WTC11 (cell line): ENCODE data around the gene ANKFN1.

Source experiments
- GABPB1 ChIP-seq: sonication (generic); formaldehyde crosslinking; IDR thresholded peaks from 2 replicates; pipeline ENCODE4 v1.8.1; 2023; ENCODE audit warnings: mild to moderate bottlenecking, missing genetic modification reagents
- NFYB ChIP-seq: sonication (generic); formaldehyde crosslinking; conservative IDR thresholded peaks from 2 replicates; pipeline ENCODE4 v1.8.0; 2022; ENCODE audit warnings: low read depth, missing genetic modification reagents
- SP1 ChIP-seq: sonication (generic); formaldehyde crosslinking; conservative IDR thresholded peaks from 2 replicates; pipeline ENCODE4 v1.8.1; 2022; ENCODE audit warnings: missing genetic modification reagents
- TP53 ChIP-seq: sonication (generic); formaldehyde crosslinking; IDR thresholded peaks from 2 replicates; pipeline ENCODE4 v1.8.1; 2023; ENCODE audit warnings: mild to moderate bottlenecking, missing genetic modification reagents
- ZNF263 ChIP-seq: sonication (generic); formaldehyde crosslinking; IDR thresholded peaks from 2 replicates; pipeline ENCODE4 v1.8.1; 2022; ENCODE audit warnings: low read depth, mild to moderate bottlenecking, moderate library complexity, missing genetic modification reagents
- TF ChIP-seq, protein P1 (sequence below): fragments of 200-600 bp; IDR thresholded peaks from 2 replicates; pipeline ENCODE4 v1.8.0; 2022; ENCODE audit warnings: antibody characterized with exemption
- TF ChIP-seq, protein P2 (sequence below): sonication (generic); formaldehyde crosslinking; IDR thresholded peaks from 2 replicates; pipeline ENCODE4 v1.8.1; 2023; ENCODE audit warnings: mild to moderate bottlenecking, missing genetic modification reagents
- TF ChIP-seq, protein P3 (sequence below): fragments of 250-450 bp; sonication (Bioruptor Pico); conservative IDR thresholded peaks from 2 replicates; pipeline ENCODE4 v1.9.0; 2021; ENCODE audit warnings: mild to moderate bottlenecking
- TF ChIP-seq, protein P4 (sequence below): sonication (generic); formaldehyde crosslinking; IDR thresholded peaks from 2 replicates; pipeline ENCODE4 v1.8.1; 2023; ENCODE audit warnings: mild to moderate bottlenecking, missing genetic modification reagents, borderline replicate concordance

DNA sequence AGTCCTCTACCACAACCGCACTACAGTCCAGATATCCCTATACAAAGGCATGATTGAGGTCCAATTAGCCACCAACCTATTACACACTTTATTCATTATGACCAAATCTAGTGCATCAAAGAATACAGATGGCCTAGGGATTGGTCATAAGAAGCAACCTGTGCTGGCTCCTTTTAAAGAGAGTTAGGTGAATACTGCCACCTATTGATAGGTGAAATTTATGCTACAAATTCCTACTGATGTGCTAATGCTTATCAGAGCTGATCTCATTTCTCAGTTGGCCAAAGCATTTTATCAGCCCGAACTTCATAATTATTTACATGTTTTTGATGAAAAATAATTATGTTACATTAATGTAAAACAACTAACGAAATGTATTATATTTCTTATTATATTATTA lies 166.3 kb downstream of the ANKFN1 start:
- TF ChIP-seq, protein P1, sequence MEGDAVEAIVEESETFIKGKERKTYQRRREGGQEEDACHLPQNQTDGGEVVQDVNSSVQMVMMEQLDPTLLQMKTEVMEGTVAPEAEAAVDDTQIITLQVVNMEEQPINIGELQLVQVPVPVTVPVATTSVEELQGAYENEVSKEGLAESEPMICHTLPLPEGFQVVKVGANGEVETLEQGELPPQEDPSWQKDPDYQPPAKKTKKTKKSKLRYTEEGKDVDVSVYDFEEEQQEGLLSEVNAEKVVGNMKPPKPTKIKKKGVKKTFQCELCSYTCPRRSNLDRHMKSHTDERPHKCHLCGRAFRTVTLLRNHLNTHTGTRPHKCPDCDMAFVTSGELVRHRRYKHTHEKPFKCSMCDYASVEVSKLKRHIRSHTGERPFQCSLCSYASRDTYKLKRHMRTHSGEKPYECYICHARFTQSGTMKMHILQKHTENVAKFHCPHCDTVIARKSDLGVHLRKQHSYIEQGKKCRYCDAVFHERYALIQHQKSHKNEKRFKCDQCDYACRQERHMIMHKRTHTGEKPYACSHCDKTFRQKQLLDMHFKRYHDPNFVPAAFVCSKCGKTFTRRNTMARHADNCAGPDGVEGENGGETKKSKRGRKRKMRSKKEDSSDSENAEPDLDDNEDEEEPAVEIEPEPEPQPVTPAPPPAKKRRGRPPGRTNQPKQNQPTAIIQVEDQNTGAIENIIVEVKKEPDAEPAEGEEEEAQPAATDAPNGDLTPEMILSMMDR = peak; percentile 42; the same call in 1 of the 2 replicates
- TF ChIP-seq NFYB (CRISPR knock-in tag) (no peak), SP1 (CRISPR knock-in tag) (no peak), TP53 (CRISPR knock-in tag) (no peak), ZNF263 (CRISPR knock-in tag) (no peak), GABPB1 (CRISPR knock-in tag) (no peak)
- TF ChIP-seq, protein P2, sequence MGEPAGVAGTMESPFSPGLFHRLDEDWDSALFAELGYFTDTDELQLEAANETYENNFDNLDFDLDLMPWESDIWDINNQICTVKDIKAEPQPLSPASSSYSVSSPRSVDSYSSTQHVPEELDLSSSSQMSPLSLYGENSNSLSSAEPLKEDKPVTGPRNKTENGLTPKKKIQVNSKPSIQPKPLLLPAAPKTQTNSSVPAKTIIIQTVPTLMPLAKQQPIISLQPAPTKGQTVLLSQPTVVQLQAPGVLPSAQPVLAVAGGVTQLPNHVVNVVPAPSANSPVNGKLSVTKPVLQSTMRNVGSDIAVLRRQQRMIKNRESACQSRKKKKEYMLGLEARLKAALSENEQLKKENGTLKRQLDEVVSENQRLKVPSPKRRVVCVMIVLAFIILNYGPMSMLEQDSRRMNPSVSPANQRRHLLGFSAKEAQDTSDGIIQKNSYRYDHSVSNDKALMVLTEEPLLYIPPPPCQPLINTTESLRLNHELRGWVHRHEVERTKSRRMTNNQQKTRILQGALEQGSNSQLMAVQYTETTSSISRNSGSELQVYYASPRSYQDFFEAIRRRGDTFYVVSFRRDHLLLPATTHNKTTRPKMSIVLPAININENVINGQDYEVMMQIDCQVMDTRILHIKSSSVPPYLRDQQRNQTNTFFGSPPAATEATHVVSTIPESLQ = no peak
- TF ChIP-seq, protein P3, sequence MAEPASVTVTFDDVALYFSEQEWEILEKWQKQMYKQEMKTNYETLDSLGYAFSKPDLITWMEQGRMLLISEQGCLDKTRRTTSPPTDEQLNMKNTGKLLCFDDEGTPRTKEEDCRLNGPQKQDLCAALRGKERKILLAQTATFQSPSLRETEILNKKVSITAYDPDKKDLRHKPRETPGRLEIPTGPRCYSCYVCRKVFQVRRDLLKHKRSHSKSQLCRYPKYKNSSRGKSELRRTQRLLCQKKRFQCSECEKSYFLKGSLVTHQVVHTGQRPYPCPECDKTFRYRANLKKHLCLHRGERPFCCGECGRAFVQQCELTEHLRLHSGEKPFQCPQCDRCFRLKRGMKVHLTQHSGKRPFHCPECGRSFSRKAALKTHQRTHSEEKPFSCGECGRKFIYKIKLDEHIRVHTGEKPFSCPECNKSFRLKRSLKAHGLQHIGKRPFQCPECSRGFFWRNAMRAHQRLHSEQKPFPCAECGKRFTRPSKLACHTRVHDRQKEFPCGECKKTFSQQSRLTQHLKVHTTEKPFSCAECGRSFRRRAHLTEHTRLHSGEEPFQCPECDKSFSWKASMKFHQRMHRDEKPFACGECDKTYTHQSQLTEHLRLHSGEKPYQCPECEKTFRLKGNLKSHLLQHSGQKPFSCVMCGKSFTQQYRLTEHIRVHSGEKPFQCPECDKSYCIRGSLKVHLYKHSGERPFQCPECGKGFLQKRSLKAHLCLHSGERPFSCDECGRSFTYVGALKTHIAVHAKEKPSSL (CRISPR knock-in tag) = no peak
- TF ChIP-seq, protein P4, sequence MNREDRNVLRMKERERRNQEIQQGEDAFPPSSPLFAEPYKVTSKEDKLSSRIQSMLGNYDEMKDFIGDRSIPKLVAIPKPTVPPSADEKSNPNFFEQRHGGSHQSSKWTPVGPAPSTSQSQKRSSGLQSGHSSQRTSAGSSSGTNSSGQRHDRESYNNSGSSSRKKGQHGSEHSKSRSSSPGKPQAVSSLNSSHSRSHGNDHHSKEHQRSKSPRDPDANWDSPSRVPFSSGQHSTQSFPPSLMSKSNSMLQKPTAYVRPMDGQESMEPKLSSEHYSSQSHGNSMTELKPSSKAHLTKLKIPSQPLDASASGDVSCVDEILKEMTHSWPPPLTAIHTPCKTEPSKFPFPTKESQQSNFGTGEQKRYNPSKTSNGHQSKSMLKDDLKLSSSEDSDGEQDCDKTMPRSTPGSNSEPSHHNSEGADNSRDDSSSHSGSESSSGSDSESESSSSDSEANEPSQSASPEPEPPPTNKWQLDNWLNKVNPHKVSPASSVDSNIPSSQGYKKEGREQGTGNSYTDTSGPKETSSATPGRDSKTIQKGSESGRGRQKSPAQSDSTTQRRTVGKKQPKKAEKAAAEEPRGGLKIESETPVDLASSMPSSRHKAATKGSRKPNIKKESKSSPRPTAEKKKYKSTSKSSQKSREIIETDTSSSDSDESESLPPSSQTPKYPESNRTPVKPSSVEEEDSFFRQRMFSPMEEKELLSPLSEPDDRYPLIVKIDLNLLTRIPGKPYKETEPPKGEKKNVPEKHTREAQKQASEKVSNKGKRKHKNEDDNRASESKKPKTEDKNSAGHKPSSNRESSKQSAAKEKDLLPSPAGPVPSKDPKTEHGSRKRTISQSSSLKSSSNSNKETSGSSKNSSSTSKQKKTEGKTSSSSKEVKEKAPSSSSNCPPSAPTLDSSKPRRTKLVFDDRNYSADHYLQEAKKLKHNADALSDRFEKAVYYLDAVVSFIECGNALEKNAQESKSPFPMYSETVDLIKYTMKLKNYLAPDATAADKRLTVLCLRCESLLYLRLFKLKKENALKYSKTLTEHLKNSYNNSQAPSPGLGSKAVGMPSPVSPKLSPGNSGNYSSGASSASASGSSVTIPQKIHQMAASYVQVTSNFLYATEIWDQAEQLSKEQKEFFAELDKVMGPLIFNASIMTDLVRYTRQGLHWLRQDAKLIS (CRISPR knock-in tag) = no peak
